Coronary artery (tissue), 2 donors: ENCODE data around the gene CYP2J2.
"Not testable (repeated sequence)": the region's sequence is repeated elsewhere in the genome, so short reads cannot be mapped to it uniquely, and the experiment has no call there.

Experiments
- DNase-seq: peaks from one replicate; pipeline ENCODE4 v3.0.0-alpha.2; 2017; ENCODE audit warnings: low spot score
- H3K27ac ChIP-seq, 2 donors: fragments of 200-600 bp; sonication (generic); one replicate each; pipeline ENCODE4 v1.5.1; 2016 to 2019
- H3K4me3 ChIP-seq: fragments of 200-600 bp; sonication (generic); 2 replicates; pipeline ENCODE4 v1.5.1; 2016; ENCODE audit warnings: mild to moderate bottlenecking, moderate library complexity
- TF ChIP-seq, protein P1 (sequence below): fragments of 200-600 bp; sonication (generic); IDR thresholded peaks from one replicate; pipeline ENCODE4 v1.5.1; 2019; ENCODE audit warnings: antibody characterized with exemption

The CYP2J2 gene

DNA sequence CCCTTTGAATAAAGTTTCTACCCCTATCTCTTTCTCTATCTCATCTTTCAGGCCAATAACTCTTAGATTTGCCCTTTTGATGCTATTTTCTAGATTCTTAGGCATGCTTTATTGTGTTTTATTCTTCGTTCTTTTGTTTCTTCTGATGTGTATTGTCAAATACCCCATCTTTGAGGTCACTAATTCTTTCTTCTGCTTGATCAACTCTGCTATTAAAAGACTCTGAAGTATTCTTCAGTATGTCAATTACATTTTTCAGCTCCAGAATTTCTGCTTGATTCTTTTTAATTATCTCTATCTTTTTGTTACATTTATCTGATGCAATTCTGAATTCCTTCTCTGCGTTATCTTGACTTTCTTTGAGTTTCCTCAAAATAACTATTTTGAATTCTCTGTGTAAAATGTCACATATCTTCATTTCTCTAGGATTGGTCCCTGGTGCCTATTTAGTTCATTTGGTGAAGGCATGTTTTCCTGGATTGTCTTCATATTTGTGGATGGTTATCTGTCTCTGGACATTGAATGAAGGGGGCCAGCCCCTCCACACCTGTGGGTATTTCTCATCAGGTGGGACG, 11.2 kb upstream of the CYP2J2 start:
- Histone ChIP-seq H3K27ac (no peak overlapping the region), H3K4me3 (no peak overlapping the region)
- TF ChIP-seq, protein P1, sequence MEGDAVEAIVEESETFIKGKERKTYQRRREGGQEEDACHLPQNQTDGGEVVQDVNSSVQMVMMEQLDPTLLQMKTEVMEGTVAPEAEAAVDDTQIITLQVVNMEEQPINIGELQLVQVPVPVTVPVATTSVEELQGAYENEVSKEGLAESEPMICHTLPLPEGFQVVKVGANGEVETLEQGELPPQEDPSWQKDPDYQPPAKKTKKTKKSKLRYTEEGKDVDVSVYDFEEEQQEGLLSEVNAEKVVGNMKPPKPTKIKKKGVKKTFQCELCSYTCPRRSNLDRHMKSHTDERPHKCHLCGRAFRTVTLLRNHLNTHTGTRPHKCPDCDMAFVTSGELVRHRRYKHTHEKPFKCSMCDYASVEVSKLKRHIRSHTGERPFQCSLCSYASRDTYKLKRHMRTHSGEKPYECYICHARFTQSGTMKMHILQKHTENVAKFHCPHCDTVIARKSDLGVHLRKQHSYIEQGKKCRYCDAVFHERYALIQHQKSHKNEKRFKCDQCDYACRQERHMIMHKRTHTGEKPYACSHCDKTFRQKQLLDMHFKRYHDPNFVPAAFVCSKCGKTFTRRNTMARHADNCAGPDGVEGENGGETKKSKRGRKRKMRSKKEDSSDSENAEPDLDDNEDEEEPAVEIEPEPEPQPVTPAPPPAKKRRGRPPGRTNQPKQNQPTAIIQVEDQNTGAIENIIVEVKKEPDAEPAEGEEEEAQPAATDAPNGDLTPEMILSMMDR = no peak

DNA sequence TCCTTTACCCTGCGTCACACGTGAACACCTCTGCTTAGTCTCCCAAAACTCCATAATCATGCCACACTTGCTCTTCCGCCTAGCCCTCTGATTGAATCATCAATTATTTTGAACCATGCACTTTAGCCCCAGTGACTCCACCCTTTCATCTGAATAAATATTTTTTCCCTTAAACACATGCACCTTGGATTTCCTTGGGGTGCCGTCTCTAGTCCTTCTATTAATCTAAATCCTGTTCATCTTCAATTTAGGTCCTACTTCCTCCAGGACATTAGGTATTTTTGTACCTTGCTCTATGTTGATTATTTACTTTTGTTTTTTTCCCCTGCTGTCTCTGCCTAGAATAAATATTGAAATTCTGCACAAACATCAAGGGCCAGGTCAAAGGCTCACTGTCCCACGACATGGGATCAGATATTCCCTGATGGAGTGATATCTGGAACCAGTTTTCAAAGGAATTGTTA, 9.8 kb upstream of the CYP2J2 start:
- TF ChIP-seq, protein P1 = no peak
- Histone ChIP-seq H3K27ac (no peak overlapping the region), H3K4me3 (no peak overlapping the region)
- DNase-seq = no peak

More for the DNA sequence above, 11.2 kb upstream of the CYP2J2 start:
- DNase-seq = no peak

DNA sequence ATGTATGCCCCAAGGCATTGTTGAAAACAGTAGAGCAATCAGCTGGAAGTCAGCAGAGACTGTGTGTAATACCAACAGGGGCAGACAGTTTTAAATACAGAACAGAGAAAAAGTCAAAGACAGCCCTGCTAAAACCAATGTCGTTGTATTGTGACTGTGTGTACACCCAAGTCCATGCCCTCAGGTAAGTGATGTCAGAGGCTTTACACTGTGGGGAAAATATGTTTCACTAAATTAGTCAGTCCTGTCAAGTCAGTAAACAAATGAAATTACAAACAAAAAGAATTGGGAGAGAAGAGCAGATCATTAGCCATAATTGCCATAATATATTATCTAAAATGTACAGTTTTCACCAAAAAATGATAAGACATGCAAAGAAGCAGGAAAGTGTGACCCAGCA, 2.4 kb upstream of the CYP2J2 start:
- no peak overlapping the region for H3K4me3 ChIP-seq
- H3K27ac ChIP-seq = no peak overlapping the region
- DNase-seq = no peak
- TF ChIP-seq, protein P1 = no peak

DNA sequence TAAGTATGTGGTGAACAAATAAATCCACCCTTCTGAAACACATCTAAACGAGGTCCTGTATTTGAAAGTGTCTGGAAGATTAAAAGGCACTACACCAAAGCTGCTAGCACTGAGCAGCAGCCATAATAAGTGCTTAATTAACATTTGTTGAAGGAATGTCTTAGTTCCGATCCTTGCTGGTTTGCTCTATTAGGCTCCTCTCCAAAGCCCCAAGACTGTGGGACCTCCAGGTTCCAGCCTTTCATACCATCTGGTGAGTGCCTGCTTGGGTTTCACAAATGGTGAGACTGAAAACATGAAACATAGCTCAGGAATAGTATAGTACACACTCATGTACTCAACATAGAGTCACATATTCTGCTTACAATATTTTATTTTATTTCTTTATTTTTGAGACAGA, 640 bp upstream of the CYP2J2 start:
- DNase-seq = no peak
- Histone ChIP-seq H3K27ac (no peak overlapping the region), H3K4me3 (peak overlapping the region; percentile 67)
- TF ChIP-seq, protein P1 = no peak

DNA sequence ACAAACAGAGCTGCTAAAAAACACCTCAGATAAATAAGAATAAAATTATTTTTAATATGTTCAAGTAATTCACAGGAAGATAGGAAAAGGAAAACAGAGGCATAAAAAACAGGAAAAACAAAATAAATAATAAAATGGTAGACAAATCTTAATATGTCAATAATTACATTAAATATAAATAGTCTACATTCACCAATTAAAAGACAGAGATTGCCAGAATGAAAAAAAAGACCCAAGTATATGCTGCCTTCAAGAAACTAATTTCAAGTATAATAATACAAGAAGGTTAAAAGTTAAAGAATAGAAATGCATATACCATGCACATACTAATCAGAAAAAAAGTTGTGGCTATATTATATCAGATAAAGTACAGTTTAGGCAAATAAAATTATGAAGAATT, 1.9 kb downstream of the CYP2J2 start:
- Histone ChIP-seq H3K4me3 (no peak overlapping the region), H3K27ac (no peak overlapping the region)
- TF ChIP-seq, protein P1 = no peak
- DNase-seq = no peak

DNA sequence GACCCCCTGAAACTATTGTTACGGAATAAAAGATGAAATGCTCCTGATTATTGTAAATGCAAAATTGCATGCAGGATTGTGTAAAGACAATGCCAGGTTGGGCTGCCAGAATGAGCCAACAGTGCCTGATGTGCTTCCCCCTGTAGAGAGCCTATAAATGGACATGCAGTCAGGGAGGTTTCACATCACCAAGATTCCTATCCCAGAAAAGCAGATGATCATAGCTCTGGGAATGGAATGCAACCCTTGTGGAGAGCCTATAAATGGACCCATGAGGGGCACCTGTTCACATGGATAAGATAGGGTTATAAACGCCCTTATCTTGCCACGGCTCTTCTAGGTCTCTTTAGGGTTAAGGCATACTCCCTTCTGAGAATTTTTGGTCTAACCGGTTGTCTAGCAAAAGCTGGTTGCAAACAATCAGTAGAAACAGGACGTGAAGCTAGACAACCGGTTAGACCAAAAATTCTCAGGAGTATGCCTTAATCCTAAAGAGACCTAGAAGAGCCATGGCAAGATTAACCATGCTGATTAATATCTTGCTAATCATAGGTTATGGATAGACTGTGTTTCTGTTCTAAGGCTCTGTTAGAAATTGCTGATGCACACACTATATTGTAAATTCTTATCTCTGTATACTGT, 5.2 kb downstream of the CYP2J2 start:
- H3K27ac ChIP-seq, DNase-seq, H3K4me3 ChIP-seq: not testable (repeated sequence)

DNA sequence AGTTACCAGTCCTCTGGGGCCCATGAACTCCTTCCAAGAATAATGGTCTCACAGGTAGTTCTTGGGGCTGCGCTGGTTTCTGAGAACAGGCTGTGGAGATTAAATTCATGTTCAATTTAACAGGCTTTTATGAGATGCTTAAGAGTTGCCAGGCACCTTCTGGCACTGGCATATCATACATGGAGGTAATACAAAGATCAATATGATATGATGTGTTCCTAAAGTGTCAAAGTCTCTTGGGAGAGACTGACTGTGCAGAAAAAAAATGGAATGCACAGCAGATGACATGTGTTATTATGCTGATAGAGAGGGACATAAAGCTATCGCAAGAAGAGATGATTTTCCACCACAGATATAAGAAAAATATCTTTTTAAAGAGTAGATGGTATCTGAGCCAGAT, 6.8 kb downstream of the CYP2J2 start:
- no peak overlapping the region for H3K4me3 ChIP-seq
- TF ChIP-seq, protein P1 = no peak
- DNase-seq = no peak
- H3K27ac ChIP-seq = no peak overlapping the region
